K562 (cell line): Measurements from ENCODE around the gene SPTLC1. TPM values are rescaled to one million over a fixed set of nuclear protein-coding genes. Genes with fewer than 3 reads are reported as not detected.

Experiments used
- ATAC-seq: fragments of 200-7000 bp; cut with Tn5 transposase; 3 replicates; pipeline ENCODE4 v1.9.1; 2020; ENCODE audit warnings: moderate library complexity
- BruUV-seq: library from RNA; stranded (reverse); fragments of 400-500 nt; replicated peaks from 2 replicates; lab custom pipeline; 2021; lab: Mats Ljungman, UMichigan
- CTCF ChIA-PET: fragments of 300-600 bp; formaldehyde crosslinking; extraction: SDS; loops from one replicate; lab custom pipeline; 2021; ENCODE audit warnings: low intra/inter-chr PET ratio; lab: Yijun Ruan, JAX
- POLR2A ChIA-PET: fragments of 300-600, 350-650 bp; sonication (Branson Sonifier 250); formaldehyde crosslinking; extraction: SDS; loops from one replicate; lab custom pipeline; 2021; ENCODE audit warnings: antibody characterized with exemption, inconsistent platforms; lab: Yijun Ruan, JAX
- DNase-seq, 4 experiments: peaks; one replicate each; pipeline versions ENCODE4 v3.0.0 to v3.0.0-alpha.2; 2011 to 2018; ENCODE audit warnings: low spot score in 3 of 4, mixed read lengths in 3 of 4; ENCODE audit errors: extremely low read depth in 1 of 4
- FAIRE-seq: peaks from 2 replicates; lab custom pipeline; 2011; peaks lifted over from hg19 to GRCh38; lab: Jason Lieb, UNC
- H2AFZ ChIP-seq: 2 replicates; pipeline ENCODE4 v1.6.0; 2011; ENCODE audit warnings: low read depth, low read length, control low read depth, inconsistent platforms
- H3K27ac ChIP-seq: fragments of 200-600 bp; 3 replicates; pipeline ENCODE4 v1.8.0; 2011; ENCODE audit warnings: low read depth, mild to moderate bottlenecking, control low read depth, inconsistent platforms, low read length, moderate library complexity, mixed read lengths; ENCODE audit errors: extremely low read depth
- H3K27me3 ChIP-seq, 2 experiments: fragments of 300-600 bp in 1 of 2; 2 replicates in 1 of 2; 3 replicates in 1 of 2; pipeline versions ENCODE4 v1.6.0 to v1.8.0; 2011; ENCODE audit warnings: inconsistent platforms in 2 of 2, low read length in 2 of 2, mild to moderate bottlenecking in 1 of 2, mixed read lengths in 1 of 2, moderate library complexity in 1 of 2; ENCODE audit not compliant: control insufficient read depth in 2 of 2, insufficient read depth in 2 of 2
- H3K36me3 ChIP-seq: fragments of 300-600 bp; 3 replicates; pipeline ENCODE4 v1.8.0; 2011; ENCODE audit warnings: mild to moderate bottlenecking, low read length, inconsistent platforms; ENCODE audit not compliant: control insufficient read depth, insufficient read depth
- H3K4me1 ChIP-seq, 2 experiments: fragments of 200-600 bp in 1 of 2; replicated peaks in 1 of 2; 2 replicates in 1 of 2; 3 replicates in 1 of 2; pipeline versions ENCODE4 v1.5.1 to v1.8.0; 2011; ENCODE audit warnings: inconsistent platforms in 2 of 2, low read length in 2 of 2, mild to moderate bottlenecking in 1 of 2, mixed read lengths in 1 of 2, moderate library complexity in 1 of 2; ENCODE audit not compliant: control insufficient read depth in 2 of 2, insufficient read depth in 2 of 2
- H3K4me2 ChIP-seq: 2 replicates; pipeline ENCODE4 v1.6.1; 2011; ENCODE audit warnings: low read length, control low read depth, inconsistent platforms, mixed read lengths; ENCODE audit not compliant: insufficient read depth
- H3K4me3 ChIP-seq: fragments of 200-600 bp; sonication (generic), shearing (Covaris generic); 2 replicates; pipeline ENCODE4 v1.5.1; 2016; ENCODE audit warnings: control low read depth, inconsistent platforms
- H3K79me2 ChIP-seq: fragments of 200-600 bp; 3 replicates; pipeline ENCODE4 v1.8.0; 2011; ENCODE audit warnings: low read length, inconsistent platforms; ENCODE audit not compliant: control insufficient read depth, insufficient read depth
- H3K9ac ChIP-seq, 2 experiments: 2 replicates each; pipeline versions ENCODE4 v1.6.0 to v1.6.1; 2011; ENCODE audit warnings: low read depth in 2 of 2, low read length in 2 of 2, control low read depth in 1 of 2, inconsistent platforms in 1 of 2, mild to moderate bottlenecking in 1 of 2, mixed read lengths in 1 of 2; ENCODE audit not compliant: insufficient read depth in 1 of 2
- H3K9me1 ChIP-seq: one replicate; pipeline ENCODE4 v1.6.0; 2011; ENCODE audit warnings: inconsistent platforms, mild to moderate bottlenecking, low read length, moderate library complexity; ENCODE audit not compliant: control insufficient read depth, insufficient read depth
- H3K9me3 ChIP-seq: replicated peaks from 2 replicates; pipeline ENCODE4 v1.5.1; 2011; ENCODE audit warnings: low read depth, low read length, inconsistent platforms; ENCODE audit not compliant: control insufficient read depth, insufficient read depth
- H4K20me1 ChIP-seq: replicated peaks from 2 replicates; pipeline ENCODE4 v1.6.1; 2011; ENCODE audit warnings: low read length, inconsistent platforms, mixed read lengths; ENCODE audit not compliant: control insufficient read depth, insufficient read depth
- ARID3A ChIP-seq: IDR thresholded peaks from 2 replicates; pipeline ENCODE4 v1.6.1; 2012; ENCODE audit warnings: low read depth, low read length, improper control_type of control experiment, borderline replicate concordance
- CBX5 ChIP-seq: IDR thresholded peaks from 2 replicates; pipeline ENCODE4 v1.6.1; 2014; ENCODE audit warnings: low read depth, borderline replicate concordance
- POLR3G ChIP-seq: IDR thresholded peaks from 2 replicates; pipeline ENCODE4 v1.6.1; 2011; ENCODE audit not compliant: insufficient read length, insufficient replicate concordance; ENCODE audit errors: extremely low read depth
- SMAD2 ChIP-seq: fragments of 150-350 bp; IDR thresholded peaks from 2 replicates; pipeline ENCODE4 v1.6.1; 2014; ENCODE audit warnings: low read depth, mild to moderate bottlenecking, low read length
- STAT5B ChIP-seq: fragments of 250-450 bp; sonication (Bioruptor Pico); IDR thresholded peaks from 2 replicates; pipeline ENCODE4 v1.8.0; 2021; ENCODE audit warnings: mild to moderate bottlenecking, inconsistent platforms
- ZNF165 ChIP-seq: fragments of 250-450 bp; sonication (Bioruptor Pico); IDR thresholded peaks from 2 replicates; pipeline ENCODE4 v1.4.0; 2020; ENCODE audit warnings: borderline replicate concordance
- ZNF263 ChIP-seq: sonication (generic); formaldehyde crosslinking; IDR thresholded peaks from 2 replicates; pipeline ENCODE4 v1.8.0; 2022; ENCODE audit warnings: mild to moderate bottlenecking, missing genetic modification reagents, borderline replicate concordance
- WGBS: fragments of 100-300 bp; shearing (Covaris generic); methylation state at CpG from one replicate; pipeline ENCODE4 v1.1.6; 2016; ENCODE audit warnings: low coverage, mixed read lengths; ENCODE audit not compliant: insufficient coverage; ENCODE audit errors: missing lambda C conversion rate; 5-methylcytosine and 5-hydroxymethylcytosine counted together
- in situ Hi-C: fragments of 300-500 bp; cut with MboI; formaldehyde crosslinking; loops from 4 replicates; pipeline ENCODE4 v1.15.0; 2018; ENCODE audit warnings: inconsistent platforms, mixed read lengths
- intact Hi-C: fragments of 100-400 bp; cut with micrococcal nuclease; formaldehyde crosslinking; loops from 2 replicates; pipeline ENCODE4 v1.14.2; 2022
- polyA plus RNA-seq, 8 experiments: library from polyadenylated mRNA; depleted of rRNA in 4 of 8; stranded (reverse) in 5 of 8; unstranded in 3 of 8; fragments of >200 nt; fragmentation: Nextera tagmentation in 2 of 8; fragmentation: Illumina TruSeq in 1 of 8; extraction: Ambion mirVana in 2 of 8; extraction: Trizol in 1 of 8; gene quantifications; 2 replicates each; pipeline versions ENCODE4 v1.2.1 to v1.2.3, GENCODE V29; 2011 to 2014; ENCODE audit warnings: inconsistent platforms in 1 of 8, missing spikeins in 1 of 8
- total RNA-seq, 7 experiments: library from RNA; depleted of rRNA in 6 of 7; stranded (reverse); fragments of >200 nt in 6 of 7; fragmentation: Illumina TruSeq in 2 of 7; extraction: Trizol in 2 of 7; gene quantifications; 2 replicates each; pipeline versions ENCODE4 v1.2.1 to v1.2.3, GENCODE V29; 2011 to 2021; ENCODE audit warnings: low replicate concordance in 1 of 7
- TF ChIP-seq, protein P1 (sequence below): sonication (generic); formaldehyde crosslinking; IDR thresholded peaks from 2 replicates; pipeline ENCODE4 v1.8.1; 2023; ENCODE audit warnings: mild to moderate bottlenecking, missing genetic modification reagents

Gene SPTLC1
- total and polyA plus RNA-seq, 9 of the 15 experiments (the other 6 are each of a cell fraction or from before 2014, with no cell fraction given): 58.8 to 125 (median 84.5) TPM

- TF ChIP-seq ARID3A (no peak), SMAD2 (no peak), ZNF165 (no peak), POLR3G (no peak)
Observed at GRCh38 chr9:92071634-92072033, 43.6 kb downstream of the SPTLC1 start (continued).

GRCh38 chr9:92066168-92066567 is 49.0 kb downstream of the SPTLC1 start:
- WGBS: 78% methylated on average over 5 of the region's 5 CpGs
- H4K20me1 ChIP-seq: no peaks in the 10 kb centered on the region
- CTCF ChIA-PET: no interaction called here
- FAIRE-seq (no peak), DNase-seq (no peak), ATAC-seq (no peak)
- no peak for TF ChIP-seq CBX5
- no peak for TF ChIP-seq ZNF263 (CRISPR knock-in tag)
- TF ChIP-seq, protein P1, sequence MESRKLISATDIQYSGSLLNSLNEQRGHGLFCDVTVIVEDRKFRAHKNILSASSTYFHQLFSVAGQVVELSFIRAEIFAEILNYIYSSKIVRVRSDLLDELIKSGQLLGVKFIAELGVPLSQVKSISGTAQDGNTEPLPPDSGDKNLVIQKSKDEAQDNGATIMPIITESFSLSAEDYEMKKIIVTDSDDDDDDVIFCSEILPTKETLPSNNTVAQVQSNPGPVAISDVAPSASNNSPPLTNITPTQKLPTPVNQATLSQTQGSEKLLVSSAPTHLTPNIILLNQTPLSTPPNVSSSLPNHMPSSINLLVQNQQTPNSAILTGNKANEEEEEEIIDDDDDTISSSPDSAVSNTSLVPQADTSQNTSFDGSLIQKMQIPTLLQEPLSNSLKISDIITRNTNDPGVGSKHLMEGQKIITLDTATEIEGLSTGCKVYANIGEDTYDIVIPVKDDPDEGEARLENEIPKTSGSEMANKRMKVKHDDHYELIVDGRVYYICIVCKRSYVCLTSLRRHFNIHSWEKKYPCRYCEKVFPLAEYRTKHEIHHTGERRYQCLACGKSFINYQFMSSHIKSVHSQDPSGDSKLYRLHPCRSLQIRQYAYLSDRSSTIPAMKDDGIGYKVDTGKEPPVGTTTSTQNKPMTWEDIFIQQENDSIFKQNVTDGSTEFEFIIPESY (CRISPR knock-in tag): no peak
- no peak for TF ChIP-seq STAT5B
- H2AFZ ChIP-seq: no peak overlapping the region
- intact Hi-C loops: no loop called here
- H3K4me1 ChIP-seq: peaks cover 0 to 4% of the 10 kb centered on the region in 2 experiments; a peak in 1 of 5 replicates
- H3K4me3 ChIP-seq: no peak overlapping the region
- in situ Hi-C loops: no loop called here
- POLR2A ChIA-PET: no interaction called here
- BruUV-seq: no TSS peak
- H3K4me2 ChIP-seq: no peak overlapping the region
- H3K9me3 ChIP-seq: no peaks in the 10 kb centered on the region
- peaks cover 65% of the 10 kb centered on the region for H3K36me3 ChIP-seq
- peaks cover 10% of the 10 kb centered on the region; the same call in 2 of the 3 replicates for H3K79me2 ChIP-seq
- no peak overlapping the region for H3K27ac ChIP-seq
- H3K9me1 ChIP-seq: peaks cover 5% of the 10 kb centered on the region
- no peaks in the 10 kb centered on the region for H3K27me3 ChIP-seq
- no peak overlapping the region for H3K9ac ChIP-seq
